ENCODE data around the gene GABRD. TPM values are rescaled to one million over a fixed set of nuclear protein-coding genes. Genes with fewer than 3 reads are reported as not detected.

Gene GABRD
- total RNA-seq, 1 donor from 2014 or later, result not detected

GRCh38 chr1:1985375-1986050 is 33.6 kb upstream of the GABRD start:
- no peaks in the 10 kb centered on the region for H3K36me3 Mint-ChIP-seq (ENCODE audit: low read depth, unreplicated experiment)

GRCh38 chr1:1986451-1987141 is 32.5 kb upstream of the GABRD start:
- Histone ChIP-seq H3K4me2 (ENCODE audit: low read length) (no peak overlapping the region), H3K4me1 (ENCODE audit: insufficient read depth, low read length) (no peaks in the 10 kb centered on the region), H2AFZ (ENCODE audit: low read depth, low read length) (no peak overlapping the region), H4K20me1 (ENCODE audit: insufficient read depth, low read length) (no peaks in the 10 kb centered on the region), H3K9ac (ENCODE audit: low read length) (no peak overlapping the region), H3K79me2 (ENCODE audit: insufficient read depth, low read length) (no peaks in the 10 kb centered on the region), H3K9me3 (ENCODE audit: insufficient read depth, low read depth, low read length) (no peaks in the 10 kb centered on the region), H3K27ac (ENCODE audit: low read depth, low read length) (no peak overlapping the region), H3K27me3 (ENCODE audit: insufficient read depth, low read length) (peaks cover 2% of the 10 kb centered on the region), H3K36me3 (ENCODE audit: insufficient read depth, low read length) (no peaks in the 10 kb centered on the region), H3K4me3 (ENCODE audit: insufficient read depth, low read depth, low read length) (no peak overlapping the region)
- H3K9me3 Mint-ChIP-seq (ENCODE audit: unreplicated experiment), result no peaks in the 10 kb centered on the region
- no peaks in the 10 kb centered on the region for H3K36me3 Mint-ChIP-seq (ENCODE audit: low read depth, unreplicated experiment)
- H3K4me3 Mint-ChIP-seq (ENCODE audit: unreplicated experiment), result no peak overlapping the region
- peaks cover 13% of the 10 kb centered on the region for H3K4me1 Mint-ChIP-seq (ENCODE audit: low read depth, unreplicated experiment)
- peaks cover 15% of the 10 kb centered on the region for H3K27me3 Mint-ChIP-seq (ENCODE audit: low read depth, unreplicated experiment)
- FAIRE-seq (no peak), DNase-seq (ENCODE audit: low read depth) (no peak)
- no peak for TF ChIP-seq EZH2 (IDR thresholded peaks at IDR 0.05; ENCODE audit: insufficient read depth, low read length)
- no peak for TF ChIP-seq CTCF (IDR thresholded peaks at IDR 0.05; ENCODE audit: insufficient read depth, low read depth, low read length)
- H3K27ac Mint-ChIP-seq (ENCODE audit: unreplicated experiment), result no peak overlapping the region

More at GRCh38 chr1:1985375-1986050, 33.6 kb upstream of the GABRD start:
- Histone ChIP-seq H3K4me2 (ENCODE audit: low read length) (no peak overlapping the region), H3K27ac (ENCODE audit: low read depth, low read length) (no peak overlapping the region), H3K79me2 (ENCODE audit: insufficient read depth, low read length) (no peaks in the 10 kb centered on the region), H3K27me3 (ENCODE audit: insufficient read depth, low read length) (peaks cover 2% of the 10 kb centered on the region), H2AFZ (ENCODE audit: low read depth, low read length) (no peak overlapping the region), H3K9ac (ENCODE audit: low read length) (no peak overlapping the region), H4K20me1 (ENCODE audit: insufficient read depth, low read length) (no peaks in the 10 kb centered on the region), H3K4me3 (ENCODE audit: insufficient read depth, low read depth, low read length) (no peak overlapping the region), H3K4me1 (ENCODE audit: insufficient read depth, low read length) (no peaks in the 10 kb centered on the region), H3K9me3 (ENCODE audit: insufficient read depth, low read depth, low read length) (no peaks in the 10 kb centered on the region), H3K36me3 (ENCODE audit: insufficient read depth, low read length) (no peaks in the 10 kb centered on the region)
- Mint-ChIP-seq H3K9me3 (ENCODE audit: unreplicated experiment) (no peaks in the 10 kb centered on the region), H3K4me3 (ENCODE audit: unreplicated experiment) (no peak overlapping the region), H3K27ac (ENCODE audit: unreplicated experiment) (no peak overlapping the region), H3K4me1 (ENCODE audit: low read depth, unreplicated experiment) (peaks cover 13% of the 10 kb centered on the region), H3K27me3 (ENCODE audit: low read depth, unreplicated experiment) (peaks cover 15% of the 10 kb centered on the region)
- FAIRE-seq (no peak), DNase-seq (ENCODE audit: low read depth) (no peak)
- TF ChIP-seq EZH2 (IDR thresholded peaks at IDR 0.05; ENCODE audit: insufficient read depth, low read length) (no peak), CTCF (IDR thresholded peaks at IDR 0.05; ENCODE audit: insufficient read depth, low read depth, low read length) (no peak)

- no peak for FAIRE-seq
- no peaks in the 10 kb centered on the region for H3K36me3 ChIP-seq (ENCODE audit: insufficient read depth, low read length)
- no peak overlapping the region for H3K4me3 Mint-ChIP-seq (ENCODE audit: unreplicated experiment)
These were observed 32.0 kb upstream of the GABRD start for GRCh38 chr1:1987142-1987510.

More at GRCh38 chr1:1987142-1987510, 32.0 kb upstream of the GABRD start:
- H3K27ac ChIP-seq (ENCODE audit: low read depth, low read length), result no peak overlapping the region
- peaks cover 2% of the 10 kb centered on the region for H3K27me3 ChIP-seq (ENCODE audit: insufficient read depth, low read length)
- H2AFZ ChIP-seq (ENCODE audit: low read depth, low read length), result no peak overlapping the region
- no peak overlapping the region for H3K27ac Mint-ChIP-seq (ENCODE audit: unreplicated experiment)
- peaks cover 15% of the 10 kb centered on the region for H3K27me3 Mint-ChIP-seq (ENCODE audit: low read depth, unreplicated experiment)
- no peaks in the 10 kb centered on the region for H3K36me3 Mint-ChIP-seq (ENCODE audit: low read depth, unreplicated experiment)
- no peaks in the 10 kb centered on the region for H3K9me3 ChIP-seq (ENCODE audit: insufficient read depth, low read depth, low read length)
- H3K79me2 ChIP-seq (ENCODE audit: insufficient read depth, low read length), result no peaks in the 10 kb centered on the region
- H3K4me1 ChIP-seq (ENCODE audit: insufficient read depth, low read length), result no peaks in the 10 kb centered on the region
- peaks cover 13% of the 10 kb centered on the region for H3K4me1 Mint-ChIP-seq (ENCODE audit: low read depth, unreplicated experiment)
- H3K4me2 ChIP-seq (ENCODE audit: low read length), result no peak overlapping the region
- TF ChIP-seq EZH2 (IDR thresholded peaks at IDR 0.05; ENCODE audit: insufficient read depth, low read length) (no peak), CTCF (IDR thresholded peaks at IDR 0.05; ENCODE audit: insufficient read depth, low read depth, low read length) (no peak)
- H3K9me3 Mint-ChIP-seq (ENCODE audit: unreplicated experiment), result no peaks in the 10 kb centered on the region
- DNase-seq (ENCODE audit: low read depth), result no peak
- no peak overlapping the region for H3K4me3 ChIP-seq (ENCODE audit: insufficient read depth, low read depth, low read length)
- H4K20me1 ChIP-seq (ENCODE audit: insufficient read depth, low read length), result no peaks in the 10 kb centered on the region
- no peak overlapping the region for H3K9ac ChIP-seq (ENCODE audit: low read length)
